Measurements from ENCODE around the gene CASK.
"Not testable (repeated sequence)": the region's sequence is repeated elsewhere in the genome, so short reads cannot be mapped to it uniquely, and the experiment has no call there.

The CASK gene

DNA sequence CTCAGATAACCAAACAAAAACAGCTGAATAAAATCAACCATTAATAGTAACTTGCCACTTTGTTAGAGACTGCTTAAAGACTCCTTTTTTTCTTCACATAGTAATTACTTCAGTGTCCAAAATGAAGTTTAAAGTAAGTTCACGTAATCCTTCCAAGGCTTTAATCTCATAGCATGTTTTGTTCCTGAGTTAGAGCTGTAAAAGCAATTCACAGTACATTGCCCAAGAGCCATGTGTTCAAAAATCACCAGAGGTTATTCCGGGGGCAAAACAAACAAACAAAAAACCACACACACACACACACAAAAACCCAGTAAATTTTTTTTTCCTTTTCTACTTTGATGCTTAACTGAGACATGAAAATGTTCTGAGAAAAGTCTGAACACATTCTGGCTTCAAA is 193.3 kb downstream of the CASK start:
- DNase-seq (ENCODE audit: low read depth): no peak

DNA sequence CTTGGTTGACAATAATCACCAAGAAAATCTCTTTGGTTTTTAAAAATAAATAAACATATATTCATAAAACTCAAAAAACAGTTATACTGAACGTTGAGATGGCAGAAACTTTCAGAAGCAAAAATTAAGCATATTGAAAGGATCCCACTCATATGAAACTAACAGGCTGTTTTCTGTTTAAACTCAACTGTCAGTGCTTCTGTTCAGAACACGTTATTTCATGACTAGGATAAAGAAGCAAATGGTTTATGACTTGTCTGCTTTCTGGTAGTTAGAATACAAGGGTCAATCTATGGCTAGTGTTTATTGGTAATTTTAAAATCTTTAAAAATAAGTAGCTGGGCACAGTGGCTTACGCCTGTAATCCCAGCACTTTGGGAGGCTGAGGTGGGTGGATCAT is 195.2 kb downstream of the CASK start:
- no peak for DNase-seq (ENCODE audit: low read depth)

DNA sequence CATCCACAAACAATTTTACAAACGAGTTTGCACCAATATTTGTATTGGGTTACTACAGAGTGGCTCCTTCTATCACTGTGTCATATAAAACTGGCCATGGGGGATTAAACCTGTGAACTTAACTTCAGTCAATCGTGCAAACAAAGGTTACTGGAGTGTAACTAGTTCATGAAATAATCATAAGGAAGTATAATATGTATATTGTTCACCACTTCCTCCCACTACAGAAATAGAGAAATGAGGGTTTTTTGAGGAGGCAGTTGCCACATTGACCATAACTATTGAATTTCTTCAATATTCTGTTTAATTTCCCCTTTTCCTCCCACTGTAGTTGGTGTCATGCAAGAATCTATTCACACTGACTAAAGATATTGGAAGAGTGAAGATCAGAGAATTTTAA is 199.5 kb downstream of the CASK start, which contains the start of gene GPR82:
Gene GPR82, plus strand, starts transcription at position 356 of the 400 bp plus-strand sequence. CDS start 2,846 bp downstream, outside the sequence.
- DNase-seq (ENCODE audit: low read depth): no peak

DNA sequence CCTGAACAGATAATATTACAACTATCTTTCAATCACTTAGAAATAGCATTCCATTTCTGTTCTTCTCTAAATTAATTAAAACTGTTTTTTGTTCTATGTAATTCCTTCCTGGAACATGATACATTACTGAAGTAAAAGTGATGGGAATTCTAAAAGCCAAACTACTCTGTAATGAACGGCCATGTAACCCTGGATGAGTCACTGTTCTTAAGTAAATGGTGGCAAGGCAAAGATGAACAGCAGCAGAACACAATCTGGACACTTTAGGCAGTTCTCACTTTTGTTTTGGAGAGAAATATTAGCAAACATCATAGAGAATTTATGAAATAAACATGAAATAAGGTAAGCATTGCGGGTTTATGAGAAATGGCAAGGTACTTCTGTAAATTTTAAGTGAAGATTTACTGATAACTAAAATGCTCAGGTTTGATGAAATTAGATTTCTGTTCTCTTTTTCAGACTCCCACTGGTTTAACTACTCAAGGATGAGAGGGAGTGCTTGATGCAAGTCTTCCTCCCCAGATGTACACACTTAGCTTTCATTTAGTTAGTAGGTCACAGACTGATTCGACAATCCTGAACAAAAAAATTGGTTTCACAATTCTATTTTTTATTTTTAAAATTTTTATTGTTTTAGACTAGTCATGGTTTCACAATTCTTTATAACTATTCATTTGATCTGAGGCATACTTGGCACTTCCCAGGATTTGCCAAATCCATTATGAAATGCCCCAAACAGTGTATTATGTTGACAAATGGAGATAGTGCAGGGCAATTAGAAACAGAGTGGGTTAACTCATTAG is 200.3 kb downstream of the CASK start:
- no peak for DNase-seq (ENCODE audit: low read depth)

DNA sequence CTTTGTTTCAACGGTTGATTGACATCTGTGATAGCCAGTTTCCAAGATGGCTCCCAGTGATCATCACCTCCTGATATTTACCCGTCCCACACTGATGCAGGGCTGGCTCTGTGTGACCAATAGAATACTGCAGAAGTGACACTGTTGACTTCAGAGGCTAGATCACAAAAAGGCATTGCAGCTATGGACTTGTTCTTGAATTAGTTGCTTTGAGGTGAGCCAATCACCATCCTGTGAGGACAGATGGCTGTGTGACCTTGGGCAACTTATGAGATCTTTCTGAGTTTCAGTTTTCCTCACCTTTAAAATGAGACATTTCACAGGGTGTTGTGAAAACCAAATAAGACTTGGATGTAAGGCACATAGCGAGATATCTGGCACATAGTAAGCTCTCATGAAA is 201.1 kb downstream of the CASK start:
- no peak for DNase-seq (ENCODE audit: low read depth)

DNA sequence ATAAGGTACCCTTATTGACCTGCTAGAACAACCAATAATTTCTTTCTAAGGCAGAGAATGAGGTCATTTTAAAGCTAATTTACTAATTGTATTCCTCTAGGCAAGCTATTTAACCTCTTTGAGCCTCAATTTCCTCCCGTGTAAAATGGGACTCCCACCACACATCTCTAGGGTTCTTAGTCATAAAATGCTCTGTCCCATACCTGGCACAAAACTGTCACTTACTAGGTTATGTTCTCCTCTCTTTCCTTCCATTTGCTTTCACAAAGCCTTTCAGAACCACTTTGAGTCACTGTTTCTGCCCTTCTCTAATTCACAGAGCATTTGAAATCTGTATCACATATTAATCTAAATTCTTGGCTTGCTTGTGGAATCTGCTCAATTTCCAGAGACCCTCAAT is 201.8 kb downstream of the CASK start:
- no peak for DNase-seq (ENCODE audit: low read depth)

DNA sequence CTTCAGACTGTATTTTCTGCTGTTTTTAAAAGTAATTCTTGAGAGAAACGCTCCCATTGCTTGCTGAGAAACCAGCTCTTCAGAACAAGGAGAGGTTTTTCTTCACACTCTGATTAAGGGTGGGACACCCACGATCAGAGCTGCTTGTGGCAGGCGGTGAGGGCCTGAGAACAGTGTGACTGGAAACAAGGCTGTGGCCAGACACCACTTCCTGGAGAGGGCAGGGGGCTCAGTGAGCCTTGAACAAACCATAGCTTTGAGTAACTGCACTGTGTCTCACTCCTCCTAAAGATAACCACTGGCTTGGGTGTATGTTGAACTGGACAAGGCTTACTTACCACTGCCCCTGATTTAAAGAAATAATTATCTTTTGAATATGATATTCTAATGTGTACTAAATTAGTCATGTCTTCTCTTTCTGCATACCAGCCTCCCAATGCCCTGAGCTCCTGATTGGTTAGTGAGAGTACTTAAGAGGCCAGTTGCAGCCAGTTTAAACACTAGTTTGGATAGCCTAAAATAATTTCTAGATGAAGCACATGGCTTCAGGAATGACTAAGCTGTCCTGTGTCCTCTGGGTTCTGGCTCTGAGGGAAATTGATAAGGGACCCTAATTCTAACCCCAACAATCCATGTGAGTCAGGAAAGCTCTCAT is 203.1 kb downstream of the CASK start:
- no peak for DNase-seq (ENCODE audit: low read depth)

DNA sequence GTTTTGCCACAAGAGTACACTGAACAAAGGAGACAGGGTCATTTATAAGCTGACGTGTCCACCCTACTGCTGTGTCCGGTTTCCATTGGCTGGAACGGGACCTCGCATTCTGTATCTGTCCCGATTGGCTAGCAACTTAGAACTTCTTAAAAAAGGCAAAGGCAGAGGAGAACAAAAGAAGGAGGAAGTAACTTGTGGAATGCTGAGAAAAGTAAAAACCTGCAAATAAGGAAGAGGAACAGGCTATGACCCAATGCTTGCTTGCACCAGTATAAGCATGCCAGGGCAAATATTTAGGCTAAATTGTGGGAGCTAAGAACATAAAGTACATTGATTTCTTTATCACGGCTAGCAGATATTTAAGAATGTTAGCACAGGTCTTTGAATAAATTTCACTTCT is 203.7 kb downstream of the CASK start:
- not testable (repeated sequence) for DNase-seq (ENCODE audit: low read depth)

DNA sequence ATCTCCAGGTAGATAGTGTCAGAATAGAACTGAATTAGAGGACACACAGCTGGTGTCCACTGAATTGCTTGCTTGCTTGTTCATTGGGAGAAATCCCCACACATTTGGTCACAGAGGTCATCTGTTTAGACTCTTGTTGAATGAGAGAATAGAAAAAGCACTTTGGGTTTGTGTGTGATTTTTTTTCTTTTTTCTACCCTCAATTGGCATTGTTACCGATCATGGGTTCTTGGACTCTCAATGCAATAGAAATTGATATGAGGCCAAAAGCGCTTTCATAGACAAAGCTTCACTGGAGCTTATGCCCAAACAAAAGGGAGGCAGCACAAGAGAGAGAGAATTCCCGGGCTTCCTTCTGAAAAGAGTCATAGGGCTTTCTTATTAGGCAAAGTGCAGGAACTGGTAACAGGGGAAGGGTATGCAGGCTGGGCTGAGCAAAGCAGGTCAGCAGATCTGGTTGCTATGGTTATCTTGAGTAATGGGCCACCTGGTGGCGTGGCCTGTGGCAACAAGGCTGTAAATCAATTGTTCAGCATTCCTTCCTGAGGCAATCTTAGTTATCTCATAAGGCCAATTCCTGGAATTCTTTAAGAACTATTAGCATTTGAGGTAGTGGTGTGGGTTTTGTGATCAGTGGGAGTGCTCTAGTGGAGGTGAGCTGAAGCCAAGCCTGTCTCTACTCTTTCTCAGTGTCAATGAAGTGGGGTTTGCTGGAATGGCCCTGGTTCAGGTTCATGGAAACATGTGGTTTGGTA is 204.7 kb downstream of the CASK start:
- no peak for DNase-seq (ENCODE audit: low read depth)

DNA sequence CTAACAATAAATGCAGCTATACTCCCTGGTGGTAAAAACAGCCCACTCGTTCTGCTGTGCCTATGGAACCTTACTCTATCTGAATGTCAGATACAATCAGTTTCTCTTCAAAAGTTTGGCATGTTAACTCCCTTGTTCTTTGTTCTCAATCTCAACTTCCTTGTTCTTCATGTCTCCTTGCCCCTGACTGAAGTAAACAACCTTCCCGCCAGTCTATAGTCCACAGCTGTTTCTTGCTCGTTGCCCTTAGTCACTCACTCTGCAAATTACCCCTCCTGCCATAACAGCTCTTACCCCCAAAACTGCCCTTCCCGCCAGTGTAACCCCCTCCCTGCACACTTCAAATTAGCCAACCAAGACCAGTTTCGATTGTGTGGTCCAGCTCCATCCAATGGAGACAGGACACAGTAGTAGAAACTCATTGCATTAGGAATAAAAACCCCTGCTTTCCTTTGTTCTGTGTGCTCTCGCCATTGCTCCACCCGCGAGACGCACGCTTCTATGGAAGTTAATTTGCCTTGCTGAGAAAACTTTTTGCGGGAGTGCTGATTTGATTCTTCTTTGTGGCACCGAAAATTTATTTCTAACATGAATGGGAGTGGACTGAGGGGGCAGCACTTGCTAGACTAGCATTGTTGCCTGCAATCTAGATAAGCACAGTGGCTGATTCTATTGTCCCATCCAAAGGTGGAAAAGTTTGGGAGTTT is 206.4 kb downstream of the CASK start:
- no peak for DNase-seq (ENCODE audit: low read depth)

DNA sequence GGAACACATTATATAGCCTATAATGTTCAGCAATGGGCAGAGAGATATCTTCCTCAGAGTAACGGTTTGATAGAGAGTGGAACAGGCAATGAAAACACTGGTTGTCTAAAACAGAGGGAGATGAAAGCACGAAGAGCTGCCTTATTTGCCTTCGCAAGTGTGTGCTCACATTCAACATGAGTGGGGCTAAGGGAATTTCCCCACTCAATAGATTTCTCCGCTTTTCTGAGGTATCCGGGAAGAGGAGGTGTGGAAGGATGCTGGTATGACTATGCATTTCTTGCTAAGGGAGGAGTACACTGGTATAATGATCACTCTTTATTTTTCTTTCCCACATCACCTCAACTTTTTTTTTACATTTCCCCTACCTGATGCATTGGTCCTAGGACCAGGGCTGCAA is 207.1 kb downstream of the CASK start:
- no peak for DNase-seq (ENCODE audit: low read depth)

DNA sequence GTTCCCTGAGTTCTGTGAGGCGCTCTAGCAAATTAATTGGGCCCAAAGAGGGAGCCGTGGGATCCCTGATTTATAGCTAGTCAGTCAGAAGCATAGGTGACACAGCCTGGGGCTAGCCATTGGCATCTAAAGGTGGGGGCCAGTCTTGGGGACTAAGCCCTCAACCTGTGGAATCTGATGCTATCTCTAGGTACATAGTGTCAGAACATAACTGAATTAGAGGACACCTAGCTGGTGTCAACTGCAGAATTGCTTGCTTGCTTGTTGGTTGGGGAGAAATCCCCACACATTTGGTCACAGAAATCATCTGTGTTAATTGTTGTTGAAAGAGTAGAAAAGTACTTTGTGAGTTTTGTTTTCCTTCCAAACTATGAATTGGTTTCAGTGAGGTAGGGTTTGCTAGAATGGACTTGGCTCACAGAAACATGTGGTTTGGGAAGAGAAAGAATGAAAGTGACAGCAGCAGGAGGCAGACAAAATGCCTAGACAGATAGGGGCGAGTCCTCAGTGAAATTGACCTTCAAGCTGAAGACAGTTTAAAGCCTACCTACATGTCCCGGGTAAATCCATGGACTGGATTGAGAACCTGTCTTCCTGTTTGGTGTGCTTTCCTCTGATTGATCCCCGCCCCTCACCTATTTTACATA is 212.2 kb downstream of the CASK start:
- DNase-seq (ENCODE audit: low read depth): no peak

DNA sequence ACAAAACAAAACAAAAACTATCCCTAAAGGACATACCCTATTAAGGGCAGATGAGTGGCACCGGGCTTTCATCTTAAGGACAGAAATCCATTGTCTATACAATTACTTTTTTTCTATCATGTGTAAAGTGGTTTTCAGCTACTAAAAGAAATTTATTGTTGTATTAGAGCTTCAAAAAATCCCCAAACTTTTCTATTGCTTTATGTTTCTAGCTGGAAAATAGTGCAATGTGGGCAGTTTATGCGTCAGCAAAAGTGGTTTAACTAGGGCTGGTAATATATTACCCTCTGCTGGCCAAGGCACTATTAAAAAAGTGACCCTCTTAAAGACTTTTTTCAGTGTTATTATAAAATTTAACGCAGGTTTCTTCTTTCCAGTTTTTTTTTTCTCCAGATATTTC is 214.9 kb downstream of the CASK start:
- DNase-seq (ENCODE audit: low read depth): no peak

DNA sequence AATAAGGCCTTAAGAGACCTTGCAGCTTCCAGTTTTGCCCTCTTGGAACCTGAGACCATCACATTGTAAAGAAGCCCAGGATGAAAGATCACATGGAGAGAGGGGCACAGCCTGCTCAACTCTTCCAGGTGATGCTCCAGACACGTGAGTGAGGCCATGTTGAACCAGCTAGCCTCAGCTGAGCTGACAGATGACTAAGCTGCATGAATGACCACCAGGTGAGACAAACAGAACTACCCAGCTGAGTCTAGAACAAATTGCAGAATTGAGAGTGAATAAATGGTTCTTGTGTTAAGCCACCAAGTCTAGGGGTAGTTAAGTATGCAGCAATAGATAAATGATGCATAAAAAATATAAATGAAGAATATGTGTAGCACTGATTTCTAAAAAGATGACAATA is 216.1 kb downstream of the CASK start:
- no peak for DNase-seq (ENCODE audit: low read depth)

DNA sequence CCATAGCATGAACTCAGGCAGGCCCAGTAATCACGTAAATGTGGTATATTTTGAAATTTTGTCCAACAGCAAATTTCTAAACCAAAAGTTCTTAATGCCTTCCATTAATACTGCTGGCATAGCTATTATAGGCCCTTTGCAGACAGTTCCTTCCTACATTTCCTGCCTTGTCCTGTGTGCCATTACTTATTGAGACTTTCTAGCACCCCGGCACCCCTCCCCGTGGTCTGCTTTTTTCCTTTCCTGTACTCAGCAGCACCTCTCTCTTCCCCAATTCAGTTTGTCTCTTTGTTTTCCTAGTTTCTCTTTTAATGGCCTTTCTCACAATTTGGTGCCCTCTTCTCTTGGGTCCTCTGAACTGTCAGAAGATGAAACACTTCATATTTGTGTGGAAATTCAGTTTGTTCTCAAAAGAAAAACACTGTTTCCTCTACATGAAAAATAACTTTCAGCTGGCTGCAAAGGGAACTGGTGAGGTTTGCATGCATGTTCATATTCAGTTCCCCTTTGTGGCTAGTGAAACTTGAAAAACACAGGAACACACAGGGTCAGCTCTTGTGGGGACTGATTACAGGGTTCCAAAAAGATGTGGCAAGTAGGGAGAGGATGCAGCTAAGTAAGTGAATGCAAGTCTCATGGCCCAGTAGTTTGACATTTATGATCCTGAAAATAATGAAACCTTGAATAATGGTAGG is 217.5 kb downstream of the CASK start:
- DNase-seq (ENCODE audit: low read depth): no peak

DNA sequence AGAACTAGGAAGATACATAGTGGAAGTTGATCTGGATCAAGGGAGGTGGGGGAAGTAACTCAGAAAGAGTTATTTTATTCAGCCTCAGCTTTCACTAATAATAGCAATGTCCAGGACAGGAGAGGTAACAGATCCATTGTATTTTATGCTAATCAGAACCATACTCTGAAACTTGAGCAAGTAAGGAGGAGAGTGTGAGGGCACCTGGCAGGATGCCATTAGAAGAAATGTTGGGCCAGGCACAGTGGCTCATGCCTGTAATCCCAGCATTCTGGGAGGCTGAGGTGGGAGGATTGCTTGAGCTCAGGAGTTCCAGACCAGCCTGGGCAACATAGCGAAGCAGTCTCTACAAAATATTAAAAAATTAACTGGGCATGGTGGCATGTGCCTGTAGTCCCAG is 218.3 kb downstream of the CASK start:
- DNase-seq (ENCODE audit: low read depth): no peak

DNA sequence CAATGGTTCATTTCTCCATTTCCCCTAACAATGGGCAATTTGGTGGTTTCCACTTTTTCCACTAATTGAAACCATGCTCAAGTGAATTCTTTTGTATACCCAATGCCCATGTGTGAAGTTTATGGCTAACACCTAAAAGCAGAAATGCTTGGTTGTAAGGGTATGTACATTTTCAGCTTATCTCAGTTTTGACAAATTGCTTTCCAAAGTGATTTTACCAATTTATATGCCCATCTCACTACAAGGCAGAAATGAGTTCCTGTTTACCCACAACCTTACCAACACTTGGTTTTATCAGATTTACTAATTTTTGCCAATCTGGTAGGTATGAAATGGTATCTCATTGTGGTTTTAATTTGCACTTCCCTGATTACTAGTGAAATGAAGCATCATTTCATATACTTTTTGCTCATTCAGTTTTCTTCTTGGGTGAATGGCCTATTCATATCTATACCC is 219.8 kb downstream of the CASK start:
- DNase-seq (ENCODE audit: low read depth): no peak

DNA sequence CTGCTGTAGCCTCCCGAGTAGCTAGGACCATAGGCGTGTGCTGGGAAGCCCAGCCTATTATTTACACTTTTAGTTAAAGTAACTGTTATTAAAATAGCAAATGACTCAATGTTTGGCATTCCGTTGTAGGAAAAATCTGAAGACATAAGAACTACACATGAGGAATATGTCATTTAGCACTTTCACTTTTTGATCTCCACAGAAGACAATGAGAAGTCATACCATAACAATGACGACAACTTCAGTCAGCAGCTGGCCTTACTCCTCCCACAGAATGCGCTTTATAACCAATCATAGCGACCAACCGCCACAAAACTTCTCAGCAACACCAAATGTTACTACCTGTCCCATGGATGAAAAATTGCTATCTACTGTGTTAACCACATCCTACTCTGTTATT is 227.9 kb downstream of the CASK start:
- no peak for DNase-seq (ENCODE audit: low read depth)

DNA sequence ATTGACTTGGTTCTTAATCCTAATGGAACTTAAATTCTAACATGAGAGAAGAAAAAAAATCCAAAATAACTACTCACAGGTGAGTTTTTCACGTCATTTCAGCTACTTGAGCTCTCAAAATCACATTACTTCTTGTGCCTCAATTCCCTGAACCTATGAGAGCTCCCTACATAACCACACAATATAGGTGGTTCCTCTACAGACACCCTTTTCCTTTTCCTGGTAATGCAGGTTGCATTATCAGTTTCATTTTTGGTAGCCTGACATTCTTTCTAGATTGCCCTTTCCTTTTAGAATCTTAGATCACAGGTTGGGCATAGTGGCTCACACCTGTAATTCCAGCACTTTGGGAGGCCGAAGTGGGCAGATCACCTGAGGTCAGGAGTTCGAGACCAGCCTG is 230.3 kb downstream of the CASK start:
- no peak for DNase-seq (ENCODE audit: low read depth)

DNA sequence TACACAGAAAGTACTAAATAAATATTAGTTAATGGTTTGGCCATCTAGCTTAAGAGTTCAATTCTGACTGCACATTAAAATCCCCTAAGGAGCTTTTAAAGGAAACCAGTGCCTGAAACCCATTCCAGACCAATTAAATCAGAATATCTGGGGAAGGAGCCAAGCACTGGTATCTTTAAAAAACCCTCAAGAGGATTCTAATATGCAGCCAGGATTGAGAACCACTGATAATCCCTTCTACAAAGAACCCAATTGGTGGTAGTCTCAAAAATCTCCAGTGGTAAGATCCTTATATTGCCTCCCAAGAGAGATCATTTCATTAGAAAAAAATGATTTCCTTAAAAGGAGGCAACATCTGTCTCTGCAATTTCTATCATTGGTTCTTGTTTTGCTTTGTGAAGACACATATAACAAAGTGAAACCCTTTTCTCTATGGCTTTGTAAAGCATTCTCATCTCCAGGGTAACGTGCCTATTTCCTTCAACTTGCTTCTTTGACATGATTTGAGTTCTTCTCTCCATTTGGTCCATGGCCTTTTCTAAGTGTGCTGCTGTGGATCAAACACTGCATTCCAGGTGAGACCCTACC is 231.1 kb downstream of the CASK start:
- no peak for DNase-seq (ENCODE audit: low read depth)

DNA sequence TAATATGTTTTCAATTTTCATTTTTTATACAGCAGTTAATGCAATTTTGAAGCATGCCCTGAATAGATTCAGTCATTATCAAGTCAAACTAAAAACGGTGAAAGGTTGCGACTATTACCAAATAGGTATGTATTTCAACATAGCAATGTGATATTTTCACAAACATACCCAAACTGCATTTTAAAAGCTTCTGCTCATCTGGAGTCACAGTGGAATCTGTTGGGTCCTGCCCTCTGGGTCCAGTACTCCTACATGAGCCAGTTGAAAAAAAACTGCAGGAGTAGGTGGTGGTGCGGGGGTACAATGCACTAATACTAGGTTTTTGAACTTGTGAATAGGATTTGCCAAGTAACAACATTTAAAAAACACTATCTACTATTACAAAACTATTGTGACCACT is 233.6 kb downstream of the CASK start:
- DNase-seq (ENCODE audit: low read depth): no peak

All from HS-27A (cell line).